Stimulated activated CD8-positive, alpha-beta memory T cell treated with anti-CD3 and anti-CD28 coated beads, Interleukin-4, amount 100 ng/mL, for 1 hour (primary cell): ENCODE results near the gene TINAG.

Experiments used
- DNase-seq, 2 donors: peaks; one replicate each; pipeline ENCODE4 v3.0.0-alpha.2; 2020; ENCODE audit warnings: low read depth in 2 of 2, low spot score in 1 of 2

TINAG gene

GRCh38 chr6:54426995-54427394 lies 118.8 kb downstream of the TINAG start:
- DNase-seq, result no peak

GRCh38 chr6:54427396-54427937 lies 119.2 kb downstream of the TINAG start:
- no peak for DNase-seq

GRCh38 chr6:54428431-54428830 lies 120.2 kb downstream of the TINAG start:
- DNase-seq, result no peak

- no peak for DNase-seq
Observed at GRCh38 chr6:54431466-54431865, 123.2 kb downstream of the TINAG start.
